ENCODE data around the gene FNIP2. TPM values are rescaled to one million over a fixed set of nuclear protein-coding genes. Genes with fewer than 3 reads are reported as not detected.

FNIP2 gene
- polyA plus RNA-seq, 1 of the 3 experiments (the other 2 are of a cell fraction), result 0.97 TPM

DNA sequence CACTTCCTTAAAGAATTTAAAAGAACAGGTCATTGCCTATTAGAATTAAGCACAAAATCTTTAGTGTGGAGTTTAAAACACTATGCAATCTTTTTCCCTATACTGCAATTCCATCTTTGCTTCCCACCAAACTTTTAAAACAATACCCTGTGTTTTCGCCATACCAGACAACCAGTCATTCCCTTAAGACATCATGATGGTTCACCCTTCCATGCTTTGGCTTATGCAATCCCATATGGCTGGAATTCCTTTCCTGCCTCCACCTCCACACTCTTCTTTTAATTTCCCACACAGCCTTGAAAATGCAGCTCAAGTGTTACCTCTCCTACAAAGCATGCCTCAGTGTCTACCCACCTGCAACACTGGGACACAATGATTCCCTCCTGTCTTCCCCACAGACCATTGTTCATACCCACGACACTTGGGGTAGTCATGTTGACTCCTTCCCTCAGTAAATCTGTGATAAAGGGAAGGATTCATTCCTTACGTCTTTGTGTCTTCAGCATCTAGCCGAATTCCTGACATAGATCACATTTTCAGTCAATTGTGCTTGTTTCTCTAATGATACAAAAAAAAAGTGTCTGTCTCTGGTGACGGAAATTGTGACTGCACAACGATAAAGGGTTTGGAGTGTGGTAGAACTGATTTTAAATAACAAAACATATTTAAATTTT lies 166.3 kb downstream of the FNIP2 start:
- Histone ChIP-seq H3K9ac (no peak overlapping the region), H3K4me1 (ENCODE audit: control insufficient read depth in 1 of 2, insufficient read depth in 2 of 2, low read depth in 1 of 2, low read length in 1 of 2) (no peaks in the 10 kb centered on the region), H3K27ac (ENCODE audit: low read depth in 2 of 2, low read length in 1 of 2) (no peak overlapping the region), H3K9me3 (no peaks in the 10 kb centered on the region), H3F3A (replicated peaks; ENCODE audit: insufficient read depth) (no peaks in the 10 kb centered on the region), H3K36me3 (replicated peaks in 1 of 2; ENCODE audit: control insufficient read depth in 1 of 2, insufficient read depth in 2 of 2, low read length in 1 of 2) (no peaks in the 10 kb centered on the region), H3K4me2 (no peak overlapping the region), H2AFZ (ENCODE audit: low read depth) (no peak overlapping the region), H3K27me3 (ENCODE audit: insufficient read depth) (no peaks in the 10 kb centered on the region), H3K4me3 (ENCODE audit: low read depth in 2 of 2, low read length in 1 of 2) (no peak overlapping the region), H3K9me2 (no peaks in the 10 kb centered on the region), H3K79me2 (ENCODE audit: insufficient read depth) (no peaks in the 10 kb centered on the region), H4K20me1 (ENCODE audit: insufficient read depth) (no peaks in the 10 kb centered on the region)
- no peak for DNase-seq
- no peak for TF ChIP-seq SIN3A (IDR thresholded peaks at IDR 0.05; ENCODE audit: borderline replicate concordance, low read depth, low read length)
- TF ChIP-seq FOSL2 (IDR thresholded peaks at IDR 0.05; ENCODE audit: borderline replicate concordance, low read depth), result no peak
- TF ChIP-seq, protein P1, sequence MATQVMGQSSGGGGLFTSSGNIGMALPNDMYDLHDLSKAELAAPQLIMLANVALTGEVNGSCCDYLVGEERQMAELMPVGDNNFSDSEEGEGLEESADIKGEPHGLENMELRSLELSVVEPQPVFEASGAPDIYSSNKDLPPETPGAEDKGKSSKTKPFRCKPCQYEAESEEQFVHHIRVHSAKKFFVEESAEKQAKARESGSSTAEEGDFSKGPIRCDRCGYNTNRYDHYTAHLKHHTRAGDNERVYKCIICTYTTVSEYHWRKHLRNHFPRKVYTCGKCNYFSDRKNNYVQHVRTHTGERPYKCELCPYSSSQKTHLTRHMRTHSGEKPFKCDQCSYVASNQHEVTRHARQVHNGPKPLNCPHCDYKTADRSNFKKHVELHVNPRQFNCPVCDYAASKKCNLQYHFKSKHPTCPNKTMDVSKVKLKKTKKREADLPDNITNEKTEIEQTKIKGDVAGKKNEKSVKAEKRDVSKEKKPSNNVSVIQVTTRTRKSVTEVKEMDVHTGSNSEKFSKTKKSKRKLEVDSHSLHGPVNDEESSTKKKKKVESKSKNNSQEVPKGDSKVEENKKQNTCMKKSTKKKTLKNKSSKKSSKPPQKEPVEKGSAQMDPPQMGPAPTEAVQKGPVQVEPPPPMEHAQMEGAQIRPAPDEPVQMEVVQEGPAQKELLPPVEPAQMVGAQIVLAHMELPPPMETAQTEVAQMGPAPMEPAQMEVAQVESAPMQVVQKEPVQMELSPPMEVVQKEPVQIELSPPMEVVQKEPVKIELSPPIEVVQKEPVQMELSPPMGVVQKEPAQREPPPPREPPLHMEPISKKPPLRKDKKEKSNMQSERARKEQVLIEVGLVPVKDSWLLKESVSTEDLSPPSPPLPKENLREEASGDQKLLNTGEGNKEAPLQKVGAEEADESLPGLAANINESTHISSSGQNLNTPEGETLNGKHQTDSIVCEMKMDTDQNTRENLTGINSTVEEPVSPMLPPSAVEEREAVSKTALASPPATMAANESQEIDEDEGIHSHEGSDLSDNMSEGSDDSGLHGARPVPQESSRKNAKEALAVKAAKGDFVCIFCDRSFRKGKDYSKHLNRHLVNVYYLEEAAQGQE (IDR thresholded peaks at IDR 0.05; ENCODE audit: low read depth, low read length), result no peak
- TF ChIP-seq, protein P2, sequence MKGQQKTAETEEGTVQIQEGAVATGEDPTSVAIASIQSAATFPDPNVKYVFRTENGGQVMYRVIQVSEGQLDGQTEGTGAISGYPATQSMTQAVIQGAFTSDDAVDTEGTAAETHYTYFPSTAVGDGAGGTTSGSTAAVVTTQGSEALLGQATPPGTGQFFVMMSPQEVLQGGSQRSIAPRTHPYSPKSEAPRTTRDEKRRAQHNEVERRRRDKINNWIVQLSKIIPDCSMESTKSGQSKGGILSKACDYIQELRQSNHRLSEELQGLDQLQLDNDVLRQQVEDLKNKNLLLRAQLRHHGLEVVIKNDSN (IDR thresholded peaks at IDR 0.05; ENCODE audit: borderline replicate concordance, low read depth), result no peak
- TF ChIP-seq, protein P3, sequence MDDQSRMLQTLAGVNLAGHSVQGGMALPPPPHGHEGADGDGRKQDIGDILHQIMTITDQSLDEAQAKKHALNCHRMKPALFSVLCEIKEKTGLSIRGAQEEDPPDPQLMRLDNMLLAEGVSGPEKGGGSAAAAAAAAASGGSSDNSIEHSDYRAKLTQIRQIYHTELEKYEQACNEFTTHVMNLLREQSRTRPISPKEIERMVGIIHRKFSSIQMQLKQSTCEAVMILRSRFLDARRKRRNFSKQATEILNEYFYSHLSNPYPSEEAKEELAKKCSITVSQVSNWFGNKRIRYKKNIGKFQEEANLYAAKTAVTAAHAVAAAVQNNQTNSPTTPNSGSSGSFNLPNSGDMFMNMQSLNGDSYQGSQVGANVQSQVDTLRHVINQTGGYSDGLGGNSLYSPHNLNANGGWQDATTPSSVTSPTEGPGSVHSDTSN (IDR thresholded peaks at IDR 0.05), result no peak
- TF ChIP-seq ELF1 (IDR thresholded peaks at IDR 0.05), result no peak
- TF ChIP-seq, protein P4, sequence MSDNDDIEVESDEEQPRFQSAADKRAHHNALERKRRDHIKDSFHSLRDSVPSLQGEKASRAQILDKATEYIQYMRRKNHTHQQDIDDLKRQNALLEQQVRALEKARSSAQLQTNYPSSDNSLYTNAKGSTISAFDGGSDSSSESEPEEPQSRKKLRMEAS (IDR thresholded peaks at IDR 0.05; ENCODE audit: low read depth), result no peak
- TF ChIP-seq GABPA (IDR thresholded peaks at IDR 0.05; ENCODE audit: low read depth), result no peak
- TF ChIP-seq CTCF (IDR thresholded peaks at IDR 0.05), result no peak
- ChIA-PET POLR2A (no interaction called here), CTCF (no interaction called here)
- 84% methylated on average over 6 of the region's 6 CpGs for WGBS (ENCODE audit: low lambda C conversion rate)

Measured in SK-N-SH (cell line).